HEK293 (cell line): ENCODE data around the gene MBD5.

Experiments used
- BCL11A ChIP-seq: fragments of 450-650 bp; formaldehyde crosslinking; IDR thresholded peaks from 2 replicates; pipeline ENCODE4 v1.5.1; 2016; ENCODE audit warnings: low read depth, missing biosample characterization, missing genetic modification characterization
- CTCF ChIP-seq: fragments of 450-650 bp; formaldehyde crosslinking; IDR thresholded peaks from 2 replicates; pipeline ENCODE4 v1.5.1; 2016; ENCODE audit warnings: missing biosample characterization, missing genetic modification characterization
- ZFP3 ChIP-seq: fragments of 450-650 bp; formaldehyde crosslinking; IDR thresholded peaks from 2 replicates; pipeline ENCODE4 v1.5.1; 2016; ENCODE audit warnings: low read depth, missing biosample characterization, missing genetic modification characterization
- ZNF184 ChIP-seq: fragments of 450-650 bp; IDR thresholded peaks from 2 replicates; pipeline ENCODE4 v1.5.1; 2018; ENCODE audit warnings: missing biosample characterization, mild to moderate bottlenecking, missing genetic modification characterization
- ZNF792 ChIP-seq: fragments of 450-650 bp; formaldehyde crosslinking; IDR thresholded peaks from 2 replicates; pipeline ENCODE4 v1.5.1; 2016; ENCODE audit warnings: missing biosample characterization, missing genetic modification characterization
- ZNF830 ChIP-seq: fragments of 450-650 bp; IDR thresholded peaks from 2 replicates; pipeline ENCODE4 v1.5.0; 2018; ENCODE audit warnings: missing biosample characterization, missing genetic modification characterization, low read depth, mild to moderate bottlenecking, moderate library complexity

DNA sequence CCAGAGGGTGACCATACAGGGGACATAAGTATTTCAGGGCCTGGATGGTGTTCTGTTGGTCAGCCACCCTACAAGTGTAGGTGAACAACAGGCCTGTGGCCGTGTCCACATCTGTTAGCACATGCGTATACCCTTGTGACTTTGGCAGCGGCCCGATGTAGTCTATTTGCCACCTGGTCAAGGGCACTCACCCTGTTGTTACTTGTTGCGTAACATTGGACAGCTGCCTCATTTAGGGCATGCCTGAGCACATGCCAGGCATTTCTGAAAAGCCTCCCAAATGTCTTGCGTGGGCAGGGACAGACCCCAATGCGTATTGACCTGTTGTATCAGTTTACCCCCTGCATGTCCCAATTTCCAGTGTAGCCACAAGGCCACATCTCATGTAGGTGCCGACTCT, 235.0 kb downstream of the MBD5 start:
- TF ChIP-seq CTCF (tag by site-specific recombination) (no peak), ZNF184 (no peak), BCL11A (tag by site-specific recombination) (no peak), ZNF830 (tag by site-specific recombination) (no peak), ZNF792 (tag by site-specific recombination) (no peak), ZFP3 (no peak)
